ENCODE data around the gene MTURN.

The MTURN gene

DNA sequence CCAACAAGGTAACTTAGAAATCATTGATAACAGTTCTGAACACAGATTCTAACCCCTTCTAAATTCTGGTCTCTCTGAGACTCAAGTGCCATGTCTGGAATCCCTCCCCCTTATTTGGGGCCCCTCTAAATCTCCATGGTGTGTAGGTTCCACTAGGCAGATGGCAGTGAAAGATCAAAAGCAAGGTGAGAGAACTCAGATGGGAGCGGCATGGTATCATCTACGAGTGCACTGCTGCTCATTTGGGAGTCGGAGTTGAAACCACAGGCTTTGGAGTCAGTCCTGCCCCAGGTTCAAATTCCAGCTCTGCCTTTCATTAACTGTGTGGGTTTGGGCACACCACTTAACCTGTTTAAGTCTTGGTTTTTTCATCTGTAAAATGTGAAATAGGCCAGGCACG, 72.6 kb downstream of the MTURN start:
- no peaks in the 10 kb centered on the region for H3K4me1 ChIP-seq (ENCODE audit: control insufficient read depth, insufficient read depth, low read length)
- no peak overlapping the region for H3K27ac ChIP-seq (ENCODE audit: low read depth, low read length)
- no peak overlapping the region for H3K4me3 ChIP-seq (ENCODE audit: low read length)
- H3K27me3 ChIP-seq (ENCODE audit: control insufficient read depth, insufficient read depth, low read length), result no peaks in the 10 kb centered on the region
- no peaks in the 10 kb centered on the region for H3K36me3 ChIP-seq (ENCODE audit: control insufficient read depth, insufficient read depth, low read length)
- no peak overlapping the region for H3K9ac ChIP-seq (ENCODE audit: low read length)

DNA sequence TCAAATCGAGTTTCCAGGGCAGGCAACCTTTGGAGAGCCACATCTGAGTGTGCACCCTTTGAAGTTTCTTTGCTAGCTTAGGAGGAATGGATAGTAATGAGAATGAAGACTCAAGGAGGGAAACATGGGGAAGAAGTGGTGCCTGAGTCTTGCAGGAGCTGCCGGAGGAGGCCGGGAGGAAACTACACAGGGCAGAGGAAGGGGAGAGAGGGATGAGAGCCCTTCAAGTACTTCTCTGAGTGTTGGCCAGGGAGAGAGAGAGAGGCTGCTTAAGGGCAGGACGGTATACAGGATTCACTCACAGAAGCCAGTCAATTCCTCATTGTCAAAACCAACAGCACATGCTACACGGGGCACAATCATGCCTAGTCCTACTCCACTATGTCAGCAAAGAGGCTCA, 75.2 kb downstream of the MTURN start:
- no peaks in the 10 kb centered on the region for H3K36me3 ChIP-seq (ENCODE audit: control insufficient read depth, insufficient read depth, low read length)
- no peaks in the 10 kb centered on the region for H3K27me3 ChIP-seq (ENCODE audit: control insufficient read depth, insufficient read depth, low read length)
- H3K4me1 ChIP-seq (ENCODE audit: control insufficient read depth, insufficient read depth, low read length), result no peaks in the 10 kb centered on the region
- H3K27ac ChIP-seq (ENCODE audit: low read depth, low read length), result no peak overlapping the region
- H3K9ac ChIP-seq (ENCODE audit: low read length), result no peak overlapping the region
- no peak overlapping the region for H3K4me3 ChIP-seq (ENCODE audit: low read length)
